Astrocyte (in vitro differentiated cells and primary cell): ENCODE results near the gene ZNF649.

ENCODE experiments used
- CTCF ChIP-seq: IDR thresholded peaks from 2 replicates; pipeline ENCODE4 v1.5.1; 2011; ENCODE audit warnings: low read depth, mild to moderate bottlenecking, inconsistent platforms, low read length, moderate library complexity; ENCODE audit not compliant: insufficient read depth
- EZH2 ChIP-seq: IDR thresholded peaks from 2 replicates; pipeline ENCODE4 v1.6.1; 2012; ENCODE audit warnings: mild to moderate bottlenecking, low read length, inconsistent platforms; ENCODE audit not compliant: insufficient read depth

GRCh38 chr19:51931921-51932320, 27.1 kb upstream of the ZNF649 start:
- TF ChIP-seq CTCF (no peak), EZH2 (no peak)
